ENCODE data around the gene MLLT3. TPM values are rescaled to one million over a fixed set of nuclear protein-coding genes. Genes with fewer than 3 reads are reported as not detected.

Gene MLLT3
- total RNA-seq, 1 experiment from 2014 or later, result 24.2 TPM

- H3K4me1 ChIP-seq (ENCODE audit: insufficient read depth, low read length, poor library complexity, severe bottlenecking), result peaks cover 18% of the 10 kb centered on the region
- TF ChIP-seq EZH2 (IDR thresholded peaks at IDR 0.05; ENCODE audit: borderline replicate concordance, low read depth, low read length, poor library complexity, severe bottlenecking) (no peak), CTCF (conservative IDR thresholded peaks at IDR 0.05; ENCODE audit: low read depth, low read length) (no peak)
- CTCF ChIA-PET, result no interaction called here
- POLR2A ChIA-PET (ENCODE audit: low non-redundant PET), result no interaction called here
- no peak overlapping the region for H3K27ac ChIP-seq (ENCODE audit: low read depth, low read length, poor library complexity, severe bottlenecking)
- intact Hi-C loops (cut with micrococcal nuclease; ENCODE audit: unreplicated experiment), result no loop called here
- BruUV-seq (replicated peaks), result no TSS peak
- no peaks in the 10 kb centered on the region for H3K27me3 ChIP-seq (replicated peaks; ENCODE audit: insufficient read depth, low read depth, low read length, poor library complexity)
- H3K9me3 ChIP-seq (ENCODE audit: low read depth, low read length, poor library complexity, severe bottlenecking), result no peaks in the 10 kb centered on the region
- no peak overlapping the region for H3K4me3 ChIP-seq (ENCODE audit: low read depth, low read length, poor library complexity, severe bottlenecking)
- no peak for DNase-seq (ENCODE audit: low spot score)
- no peaks in the 10 kb centered on the region for H3K36me3 ChIP-seq (ENCODE audit: insufficient read depth, low read length, poor library complexity, severe bottlenecking)
These were observed 128.3 kb downstream of the MLLT3 start for GRCh38 chr9:20494035-20494434.

- no peak for DNase-seq (ENCODE audit: low spot score)
- Histone ChIP-seq H3K27me3 (replicated peaks; ENCODE audit: insufficient read depth, low read depth, low read length, poor library complexity) (no peaks in the 10 kb centered on the region), H3K4me1 (ENCODE audit: insufficient read depth, low read length, poor library complexity, severe bottlenecking) (peaks cover 18% of the 10 kb centered on the region), H3K9me3 (ENCODE audit: low read depth, low read length, poor library complexity, severe bottlenecking) (no peaks in the 10 kb centered on the region), H3K27ac (ENCODE audit: low read depth, low read length, poor library complexity, severe bottlenecking) (no peak overlapping the region), H3K36me3 (ENCODE audit: insufficient read depth, low read length, poor library complexity, severe bottlenecking) (no peaks in the 10 kb centered on the region), H3K4me3 (ENCODE audit: low read depth, low read length, poor library complexity, severe bottlenecking) (no peak overlapping the region)
- intact Hi-C loops (cut with micrococcal nuclease; ENCODE audit: unreplicated experiment), result no loop called here
- no TSS peak for BruUV-seq (replicated peaks)
- ChIA-PET CTCF (no interaction called here), POLR2A (ENCODE audit: low non-redundant PET) (no interaction called here)
- no peak for TF ChIP-seq EZH2 (IDR thresholded peaks at IDR 0.05; ENCODE audit: borderline replicate concordance, low read depth, low read length, poor library complexity, severe bottlenecking)
- no peak for TF ChIP-seq CTCF (conservative IDR thresholded peaks at IDR 0.05; ENCODE audit: low read depth, low read length)
These were observed 129.5 kb downstream of the MLLT3 start for GRCh38 chr9:20492772-20493171.

GRCh38 chr9:20491612-20492011 is 130.7 kb downstream of the MLLT3 start:
- intact Hi-C loops (cut with micrococcal nuclease; ENCODE audit: unreplicated experiment), result no loop called here
- Histone ChIP-seq H3K4me1 (ENCODE audit: insufficient read depth, low read length, poor library complexity, severe bottlenecking) (peaks cover 18% of the 10 kb centered on the region), H3K4me3 (ENCODE audit: low read depth, low read length, poor library complexity, severe bottlenecking) (no peak overlapping the region), H3K9me3 (ENCODE audit: low read depth, low read length, poor library complexity, severe bottlenecking) (no peaks in the 10 kb centered on the region), H3K36me3 (ENCODE audit: insufficient read depth, low read length, poor library complexity, severe bottlenecking) (no peaks in the 10 kb centered on the region), H3K27ac (ENCODE audit: low read depth, low read length, poor library complexity, severe bottlenecking) (no peak overlapping the region), H3K27me3 (replicated peaks; ENCODE audit: insufficient read depth, low read depth, low read length, poor library complexity) (no peaks in the 10 kb centered on the region)
- ChIA-PET POLR2A (ENCODE audit: low non-redundant PET) (no interaction called here), CTCF (no interaction called here)
- no TSS peak for BruUV-seq (replicated peaks)
- no peak for TF ChIP-seq CTCF (conservative IDR thresholded peaks at IDR 0.05; ENCODE audit: low read depth, low read length)
- TF ChIP-seq EZH2 (IDR thresholded peaks at IDR 0.05; ENCODE audit: borderline replicate concordance, low read depth, low read length, poor library complexity, severe bottlenecking), result no peak
- DNase-seq (ENCODE audit: low spot score), result no peak
